Stromal cell of bone marrow (primary cell): ENCODE data around the gene PARP15.
"Not testable (repeated sequence)": the region's sequence is repeated elsewhere in the genome, so short reads cannot be mapped to it uniquely, and the experiment has no call there.

Source experiments
- DNase-seq: peaks from one replicate; pipeline ENCODE4 v3.0.0-alpha.2; 2012; ENCODE audit warnings: low read depth

Gene PARP15

GRCh38 chr3:122668930-122669730, 91.7 kb downstream of the PARP15 start:
- DNase-seq, result peak; percentile 65

DNA sequence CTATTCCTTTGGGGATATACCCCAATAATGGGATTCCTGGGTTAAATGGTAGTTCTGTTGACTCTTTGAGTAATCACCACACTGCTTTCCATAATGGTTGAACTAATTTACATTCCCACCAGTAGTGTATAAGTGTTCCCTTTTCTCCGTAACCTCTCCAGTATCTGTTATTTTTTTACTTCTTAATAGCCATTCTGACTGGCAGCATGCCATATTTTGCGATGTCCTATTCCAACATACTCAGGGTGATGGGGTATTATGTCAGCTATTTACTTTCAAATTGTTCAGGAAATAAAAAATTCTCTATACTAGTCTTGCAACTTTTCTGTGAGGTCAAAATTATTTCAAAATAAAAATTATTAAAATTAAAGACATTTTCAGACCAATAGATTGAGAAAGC, 94.1 kb downstream of the PARP15 start:
- DNase-seq, result no peak

GRCh38 chr3:122674339-122674738, 96.9 kb downstream of the PARP15 start:
- DNase-seq, result no peak

DNA sequence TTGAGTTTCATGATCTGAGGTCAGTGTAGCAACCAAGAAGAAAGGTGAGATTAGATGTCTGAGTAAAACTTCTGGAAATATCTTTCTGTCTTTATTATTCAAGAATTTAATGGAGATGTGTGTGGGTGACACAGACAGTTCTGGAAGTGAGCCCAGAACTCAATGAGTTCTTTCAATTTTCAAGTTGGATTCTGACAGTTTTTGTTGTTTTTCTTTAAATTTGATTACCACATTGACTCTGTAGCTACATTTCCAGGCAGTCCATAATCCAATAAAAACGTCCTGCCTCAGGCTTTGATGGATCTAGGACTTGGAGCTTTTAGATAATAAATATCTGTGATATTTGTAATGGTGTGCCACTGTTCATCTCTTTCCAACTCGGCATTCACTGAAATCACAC, 99.3 kb downstream of the PARP15 start:
- DNase-seq, result no peak

GRCh38 chr3:122677216-122677615, 99.8 kb downstream of the PARP15 start:
- no peak for DNase-seq

DNA sequence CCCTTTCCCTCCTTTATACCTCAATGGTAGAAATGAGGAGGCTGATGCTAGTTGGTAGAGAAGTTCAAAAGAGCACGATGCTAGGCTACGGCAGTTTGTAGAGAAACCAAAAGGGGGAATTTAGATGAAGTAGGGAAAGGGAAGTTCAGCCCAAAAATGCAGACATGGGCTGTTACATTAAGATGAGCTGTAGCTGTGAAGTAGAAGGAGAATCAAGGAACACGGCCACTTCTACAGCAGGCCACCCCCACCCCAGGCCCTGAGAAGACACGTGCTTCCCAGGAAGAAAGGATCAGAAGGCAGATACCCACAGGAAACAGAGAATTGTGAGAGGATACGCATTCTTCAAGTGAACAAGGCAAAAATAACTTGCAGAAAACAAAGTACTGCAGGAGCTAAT, 101.1 kb downstream of the PARP15 start:
- DNase-seq, result no peak

DNA sequence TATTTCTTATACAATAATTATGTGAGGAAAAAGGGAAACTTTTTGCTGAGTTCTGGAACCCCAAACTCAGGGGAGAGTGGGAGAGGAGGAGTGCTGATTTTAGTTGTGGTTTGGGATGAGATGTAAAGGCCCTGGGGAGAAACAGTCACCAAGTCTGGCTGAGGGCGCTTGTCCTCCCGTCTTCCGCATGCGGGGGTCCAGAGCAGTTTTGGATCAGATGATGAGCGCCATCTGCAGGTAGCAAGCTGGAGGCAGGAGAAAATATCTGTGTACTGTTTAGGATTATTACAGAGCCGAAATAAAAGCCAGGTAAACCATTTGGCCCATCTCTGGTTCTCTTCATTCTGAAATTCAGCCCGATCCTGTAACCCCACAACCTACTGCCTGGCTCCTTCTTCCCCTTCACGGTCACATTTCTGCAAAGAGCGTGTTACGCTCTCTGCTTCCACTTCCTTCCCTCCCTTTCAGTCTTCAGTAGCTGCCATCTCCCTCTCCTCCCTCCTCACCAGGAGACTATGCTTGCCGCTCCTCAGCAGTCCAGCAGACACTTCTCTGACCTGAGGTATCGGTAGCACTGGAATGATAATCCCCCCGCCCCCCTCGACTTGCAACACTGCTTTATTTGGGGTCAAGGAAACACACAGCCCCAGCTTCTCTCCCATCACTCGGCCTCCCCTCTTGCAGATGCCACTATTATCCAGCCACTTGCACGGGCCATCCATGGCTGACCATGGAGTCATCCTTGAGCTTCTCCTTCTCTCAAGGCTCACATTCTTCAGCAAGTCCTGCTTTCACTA, 101.8 kb downstream of the PARP15 start:
- DNase-seq, result peak; percentile 59

DNA sequence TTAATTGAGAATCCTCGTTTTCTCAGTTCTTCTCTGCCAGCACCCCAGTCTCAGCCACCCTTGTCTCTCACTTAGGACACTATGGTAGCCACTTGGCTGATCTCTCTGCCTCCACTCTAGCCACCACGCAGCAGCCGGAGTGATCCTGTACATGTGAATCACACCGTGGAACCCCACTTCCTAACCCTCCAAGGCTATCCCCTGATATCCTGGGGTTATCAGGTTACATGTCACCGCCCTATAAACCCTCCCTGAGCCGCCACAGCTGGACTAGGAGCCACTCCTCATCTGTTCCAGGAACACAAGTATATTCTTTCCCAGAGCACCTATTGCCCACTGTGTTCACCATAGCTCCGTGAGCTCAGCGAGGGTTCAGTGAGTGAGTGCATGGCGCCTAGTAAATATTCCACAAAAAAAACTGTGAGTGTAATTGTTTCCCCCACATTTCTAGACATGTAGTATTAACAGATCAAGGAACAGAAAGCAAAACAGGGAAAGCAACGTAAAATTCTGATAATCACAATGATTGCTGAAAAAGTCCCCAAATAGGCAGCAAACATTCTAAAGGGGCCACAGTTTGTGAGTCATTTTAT, 102.5 kb downstream of the PARP15 start:
- DNase-seq, result no peak

- DNase-seq, result peak; percentile 58
Measured at GRCh38 chr3:122680475-122681283, 103.2 kb downstream of the PARP15 start, which contains the start of gene PARP14. Gene PARP14 (plus strand): TSS chr3:122680839. CDS start chr3:122680884, 45 bp downstream.

DNA sequence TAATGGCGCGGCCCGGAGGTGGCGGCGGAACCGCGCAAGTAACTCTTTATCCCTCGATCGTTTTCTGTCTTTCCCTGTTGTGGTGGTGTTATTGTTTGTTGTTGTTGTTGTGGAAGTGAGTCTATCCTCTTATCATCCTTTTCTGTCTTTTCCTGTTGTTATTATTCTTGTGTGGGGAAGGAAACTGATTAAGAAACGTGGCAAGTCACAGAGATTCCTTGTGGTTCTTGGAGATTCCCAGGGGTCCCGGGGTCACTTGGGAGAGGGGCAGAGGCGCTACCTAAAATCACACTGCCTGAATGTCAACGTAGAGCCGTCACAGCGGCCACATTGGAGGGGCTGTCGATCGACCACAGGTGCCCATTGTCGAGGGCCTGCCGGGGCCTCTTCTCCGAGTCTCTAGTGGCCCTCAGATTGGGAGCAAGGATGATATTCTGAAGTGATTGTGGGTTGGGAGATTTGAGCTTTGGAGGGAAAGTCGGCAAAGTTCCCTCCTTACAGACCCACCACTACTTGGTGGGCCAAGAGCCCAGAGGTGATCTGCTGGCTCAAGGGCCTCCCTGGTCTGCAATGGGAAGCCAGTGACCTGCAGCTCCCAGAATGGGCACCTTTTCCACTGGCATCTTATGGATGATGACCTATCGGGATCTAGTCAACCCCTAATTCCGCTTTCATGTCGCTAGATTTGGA, 104.0 kb downstream of the PARP15 start:
- DNase-seq, result no peak

GRCh38 chr3:122681974-122682409, 104.5 kb downstream of the PARP15 start:
- DNase-seq, result no peak

DNA sequence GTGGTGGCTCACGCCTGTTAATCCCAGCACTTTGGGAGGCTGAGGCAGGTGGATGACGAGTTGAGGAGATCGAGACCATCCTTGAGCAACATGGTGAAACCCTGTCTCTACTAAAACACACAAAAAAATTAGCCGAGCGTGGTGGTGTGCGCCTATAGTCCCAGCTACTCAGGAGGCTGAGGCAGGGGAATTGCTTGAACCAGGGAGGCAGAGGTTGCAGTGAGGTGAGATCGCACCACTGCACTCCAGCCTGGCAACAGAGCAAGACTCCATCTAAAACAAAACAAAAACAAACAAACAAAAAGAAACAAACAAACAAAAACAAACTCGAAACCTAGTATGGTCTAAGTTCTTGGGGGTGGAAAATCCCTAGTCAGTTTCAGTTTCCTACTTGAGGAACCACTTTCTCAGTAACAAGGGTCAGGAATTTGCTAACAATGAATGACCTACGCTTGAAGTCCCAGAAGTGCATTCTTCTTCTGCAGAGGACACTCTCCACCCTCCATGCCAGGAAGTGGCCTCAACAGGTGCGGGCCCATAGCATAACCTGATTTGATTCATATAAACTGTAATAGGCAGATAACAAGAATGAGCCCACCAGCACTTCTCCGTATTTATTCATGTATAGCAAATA, 105.4 kb downstream of the PARP15 start:
- not testable (repeated sequence) for DNase-seq

DNA sequence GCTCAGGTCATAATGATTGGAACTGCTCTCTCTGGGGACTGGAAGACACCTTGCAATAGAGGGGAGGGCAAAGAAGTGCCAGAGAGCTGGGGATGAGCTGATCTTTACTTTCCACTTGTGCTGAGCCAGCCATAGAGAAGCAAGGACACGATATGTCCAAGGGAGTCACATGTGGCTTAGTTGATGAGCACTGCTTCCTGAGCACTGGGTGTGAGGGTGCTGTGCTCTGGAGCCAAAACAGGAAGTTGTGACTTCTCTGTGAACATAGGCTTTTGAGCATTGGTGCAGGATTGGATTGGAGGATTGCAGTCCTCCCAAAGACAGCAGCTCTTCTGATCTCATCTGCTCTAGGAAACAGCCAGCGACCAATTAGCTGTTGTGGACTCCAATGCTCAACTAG, 109.8 kb downstream of the PARP15 start:
- no peak for DNase-seq
